LoVo (cell line): ENCODE results near the gene DAD1.

Experiments used
- DNase-seq: peaks from one replicate; pipeline ENCODE4 v3.0.0-alpha.2; 2016; ENCODE audit warnings: low spot score

DAD1 gene

GRCh38 chr14:22598896-22599244 is 9.8 kb upstream of the DAD1 start:
- peak; percentile 61 for DNase-seq

GRCh38 chr14:22598099-22598895 is 9.3 kb upstream of the DAD1 start, which contains the start of gene ABHD4:
Gene ABHD4, plus strand, starts transcription at chr14:22598300. Its CDS starts 7 bp downstream, at chr14:22598307.
- DNase-seq: peak; percentile 69

- no peak for DNase-seq
Measured at GRCh38 chr14:22597771-22598098, 8.7 kb upstream of the DAD1 start.

DNA sequence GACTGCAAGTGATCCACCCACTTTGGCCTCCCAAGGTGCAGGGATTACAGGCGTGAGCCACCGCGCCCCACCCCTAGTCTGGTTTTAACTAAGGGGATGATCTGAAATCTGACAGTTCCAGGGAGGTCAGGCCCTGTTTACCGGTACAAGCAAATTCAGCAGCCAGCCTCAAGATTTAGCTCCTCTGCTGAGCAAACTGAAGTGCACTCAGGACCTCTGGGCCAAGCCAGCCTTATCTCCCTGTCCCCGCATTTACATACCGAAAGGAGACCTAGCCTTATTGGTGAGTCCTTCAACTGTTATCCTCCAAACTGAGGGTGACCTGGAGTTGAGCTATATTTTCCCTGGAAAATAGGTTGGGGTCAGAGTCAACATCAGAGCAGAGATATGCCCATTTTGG is 8.2 kb upstream of the DAD1 start:
- DNase-seq: no peak

DNA sequence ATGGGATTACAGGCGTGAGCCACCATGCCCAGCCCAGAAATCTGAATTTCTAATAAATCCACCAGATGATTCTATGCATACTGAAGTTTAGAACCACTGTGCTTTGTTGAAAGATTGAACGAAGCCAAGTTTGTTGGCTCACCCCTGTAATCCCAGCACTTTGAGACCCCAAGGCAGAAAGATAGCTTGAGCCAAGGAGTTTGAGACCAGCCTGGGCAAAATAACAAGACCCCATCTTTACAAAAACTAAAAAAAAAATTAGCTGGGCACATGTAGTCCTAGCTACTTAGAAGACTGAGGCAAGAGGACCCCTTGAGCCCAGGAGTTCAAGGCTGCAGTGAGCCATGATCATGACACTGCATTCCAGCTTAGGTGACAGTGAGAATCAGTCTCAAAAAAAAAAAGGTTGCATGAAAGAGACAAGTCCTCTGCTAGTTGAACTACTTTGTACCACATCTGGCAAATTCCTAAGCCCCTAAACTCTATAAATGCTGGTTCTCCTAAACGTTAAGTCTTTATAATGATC is 7.4 kb upstream of the DAD1 start:
- DNase-seq: no peak

GRCh38 chr14:22594156-22594716 is 5.2 kb upstream of the DAD1 start:
- DNase-seq: no peak

- no peak for DNase-seq
Measured at GRCh38 chr14:22593601-22594000, 4.6 kb upstream of the DAD1 start.

DNA sequence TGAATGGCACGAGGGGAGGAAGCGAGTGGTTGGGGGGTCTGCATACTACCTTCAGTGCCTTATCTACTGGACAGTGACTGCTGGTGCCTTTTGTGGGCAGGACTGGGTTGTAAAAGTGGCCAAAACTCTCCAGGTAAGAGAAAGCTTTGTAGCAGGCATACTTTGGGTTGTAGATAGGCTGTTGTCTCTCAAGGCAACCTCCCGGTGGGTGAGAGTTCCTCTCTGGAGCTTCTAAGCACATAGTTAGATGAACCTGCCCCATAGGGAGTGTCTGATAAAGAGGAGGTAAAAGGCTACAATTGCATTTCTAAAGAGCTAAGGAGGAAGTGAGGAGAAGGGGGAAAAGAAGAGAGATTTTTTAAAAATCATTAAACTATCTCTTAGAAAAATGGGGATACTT is 4.2 kb upstream of the DAD1 start:
- no peak for DNase-seq

GRCh38 chr14:22588526-22589095 is 413 bp downstream of the DAD1 start:
- no peak for DNase-seq

GRCh38 chr14:22587677-22588422 is 1.2 kb downstream of the DAD1 start:
- DNase-seq: peak; percentile 16

DNA sequence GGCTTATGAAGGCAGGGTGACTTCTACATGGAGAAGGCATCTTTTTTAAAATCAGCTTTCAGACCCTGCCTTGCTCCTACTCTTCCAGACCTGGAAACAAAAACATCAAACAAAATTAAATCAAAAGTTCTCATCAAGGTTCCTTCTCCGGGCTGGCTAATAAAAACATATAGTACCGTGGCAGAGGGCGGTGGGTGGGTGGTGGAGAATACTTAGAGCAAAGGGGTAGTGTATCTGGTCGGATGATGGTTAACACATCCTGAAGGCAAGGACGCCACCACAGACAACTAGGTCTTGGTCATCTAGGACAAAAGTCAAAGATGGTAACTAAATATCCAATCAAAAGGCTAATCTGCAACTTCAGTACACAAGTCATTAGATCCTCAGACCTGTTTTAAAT is 1.8 kb downstream of the DAD1 start:
- DNase-seq: no peak

DNA sequence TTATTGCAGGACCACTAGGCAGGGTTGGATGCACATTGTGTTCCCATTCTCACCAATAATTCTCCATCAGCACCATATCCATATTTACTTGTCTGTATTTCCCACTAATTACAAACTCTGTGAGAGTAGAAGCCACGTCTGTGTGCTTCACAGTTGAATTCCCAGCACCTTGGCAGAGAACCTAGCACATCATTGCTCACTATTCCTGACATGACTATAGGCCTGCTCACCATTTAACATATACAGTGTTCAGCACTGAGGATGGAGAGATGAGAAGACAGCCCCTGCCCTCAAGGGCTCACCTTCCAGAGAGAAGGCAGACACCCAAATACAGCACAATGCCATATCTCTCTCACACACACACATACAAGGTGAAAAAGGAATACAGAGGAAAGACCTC is 5.0 kb downstream of the DAD1 start:
- no peak for DNase-seq

GRCh38 chr14:22580625-22581024 is 8.4 kb downstream of the DAD1 start:
- no peak for DNase-seq

- no peak for DNase-seq
Measured at GRCh38 chr14:22579881-22580280, 9.1 kb downstream of the DAD1 start.

DNA sequence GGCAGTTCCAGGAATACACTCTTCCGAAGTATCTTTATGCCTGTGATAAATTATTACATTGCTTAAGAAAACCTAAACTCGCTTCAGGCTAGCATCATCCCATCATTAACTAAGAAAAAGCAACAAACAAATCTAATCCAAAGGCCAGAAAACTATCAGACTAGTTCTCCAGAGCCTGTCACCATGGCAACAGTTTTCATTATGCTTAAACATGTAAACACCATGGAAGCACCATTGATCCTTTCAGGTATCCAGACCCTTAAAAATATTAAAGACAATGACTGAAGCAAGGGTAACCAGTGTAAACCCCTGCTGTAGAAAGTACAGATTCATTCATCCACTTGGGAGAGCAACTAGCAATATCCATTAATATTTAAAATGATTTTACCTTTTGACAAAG is 9.8 kb downstream of the DAD1 start:
- no peak for DNase-seq

GRCh38 chr14:22577334-22577908 is 11.6 kb downstream of the DAD1 start:
- no peak for DNase-seq

- no peak for DNase-seq
Measured at GRCh38 chr14:22573804-22574203, 15.2 kb downstream of the DAD1 start.

DNA sequence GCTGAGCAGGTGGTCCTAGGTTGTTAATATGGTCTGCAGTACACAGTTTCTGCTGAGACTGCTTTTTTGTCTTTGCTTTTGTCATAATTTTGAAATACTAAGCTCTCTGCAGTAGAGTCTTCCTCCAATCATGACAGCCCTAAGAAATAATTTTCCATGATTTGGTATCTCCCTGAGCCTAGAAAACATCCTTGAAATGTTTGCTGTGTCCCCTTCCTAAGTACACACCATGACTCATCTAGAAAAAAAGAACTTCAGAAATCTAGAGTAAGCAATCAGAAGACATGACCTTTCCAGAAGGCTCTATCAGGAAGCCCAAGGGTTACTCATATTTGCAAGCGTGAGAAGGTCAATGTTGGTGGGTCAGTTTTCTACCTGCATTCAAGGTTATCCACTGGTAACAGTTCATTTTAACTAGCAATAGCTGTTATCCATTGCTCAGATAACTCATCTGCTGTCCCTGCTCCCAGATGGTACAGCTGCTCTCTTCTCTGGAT is 16.4 kb downstream of the DAD1 start:
- DNase-seq: no peak

GRCh38 chr14:22570132-22570949 is 18.7 kb downstream of the DAD1 start:
- DNase-seq: peak; percentile 79

GRCh38 chr14:22569737-22570131 is 19.3 kb downstream of the DAD1 start:
- DNase-seq: no peak

DNA sequence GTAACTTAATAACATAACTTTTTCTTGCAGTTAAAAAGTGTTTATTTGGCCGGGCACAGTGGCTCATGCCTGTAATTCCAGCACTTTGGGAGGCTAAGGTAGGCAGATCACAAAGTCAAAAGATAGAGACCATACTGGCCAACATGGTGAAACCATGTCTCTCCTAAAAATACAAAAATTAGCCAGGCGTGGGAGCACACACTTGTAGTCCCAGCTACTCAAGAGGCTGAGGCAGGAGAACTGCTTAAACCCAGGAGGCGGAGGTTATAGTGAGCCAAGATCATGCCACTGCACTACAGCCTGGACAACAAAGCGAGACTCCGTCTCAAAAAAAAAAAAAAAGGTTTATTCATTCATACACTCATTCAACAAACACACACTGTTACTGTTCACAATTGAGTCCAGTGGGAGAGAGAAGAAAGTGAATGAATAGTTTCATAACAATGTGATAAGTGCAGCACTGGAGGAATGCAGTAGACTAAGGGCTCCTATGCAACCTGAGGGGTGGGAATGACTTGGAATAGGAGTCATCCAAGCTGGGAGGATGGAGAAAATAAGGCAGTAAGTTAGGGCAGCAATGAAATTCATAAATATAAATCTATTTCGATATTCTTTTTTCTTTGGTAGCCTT is 19.8 kb downstream of the DAD1 start:
- no peak for DNase-seq
